GM12874 (cell line): ENCODE data around the gene PTPN22.

Experiments used
- TF ChIP-seq, protein P1 (sequence below): IDR thresholded peaks from 2 replicates; pipeline ENCODE4 v1.5.1; 2011; ENCODE audit warnings: low read depth, mild to moderate bottlenecking, control low read depth, low read length, moderate library complexity; ENCODE audit not compliant: insufficient read depth

Gene PTPN22

DNA sequence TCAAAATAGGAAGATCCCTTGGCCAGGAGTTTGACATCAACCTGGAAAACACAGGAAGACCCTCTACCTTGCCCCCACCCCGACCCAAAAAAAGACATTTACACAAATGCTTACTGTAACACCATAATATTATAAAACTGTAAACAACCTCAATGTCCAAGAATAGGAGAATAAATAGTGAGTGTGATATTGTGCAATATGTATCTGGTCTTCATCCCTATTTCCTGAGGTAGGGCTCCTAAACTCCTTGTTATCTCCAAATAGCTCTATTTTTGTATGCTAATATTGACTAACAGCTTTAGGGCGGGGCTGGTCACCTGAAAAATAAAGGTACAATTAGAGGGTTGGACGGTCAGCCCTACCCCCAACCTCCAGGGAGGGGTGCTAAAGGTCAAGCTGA is 82.7 kb downstream of the PTPN22 start:
- TF ChIP-seq, protein P1, sequence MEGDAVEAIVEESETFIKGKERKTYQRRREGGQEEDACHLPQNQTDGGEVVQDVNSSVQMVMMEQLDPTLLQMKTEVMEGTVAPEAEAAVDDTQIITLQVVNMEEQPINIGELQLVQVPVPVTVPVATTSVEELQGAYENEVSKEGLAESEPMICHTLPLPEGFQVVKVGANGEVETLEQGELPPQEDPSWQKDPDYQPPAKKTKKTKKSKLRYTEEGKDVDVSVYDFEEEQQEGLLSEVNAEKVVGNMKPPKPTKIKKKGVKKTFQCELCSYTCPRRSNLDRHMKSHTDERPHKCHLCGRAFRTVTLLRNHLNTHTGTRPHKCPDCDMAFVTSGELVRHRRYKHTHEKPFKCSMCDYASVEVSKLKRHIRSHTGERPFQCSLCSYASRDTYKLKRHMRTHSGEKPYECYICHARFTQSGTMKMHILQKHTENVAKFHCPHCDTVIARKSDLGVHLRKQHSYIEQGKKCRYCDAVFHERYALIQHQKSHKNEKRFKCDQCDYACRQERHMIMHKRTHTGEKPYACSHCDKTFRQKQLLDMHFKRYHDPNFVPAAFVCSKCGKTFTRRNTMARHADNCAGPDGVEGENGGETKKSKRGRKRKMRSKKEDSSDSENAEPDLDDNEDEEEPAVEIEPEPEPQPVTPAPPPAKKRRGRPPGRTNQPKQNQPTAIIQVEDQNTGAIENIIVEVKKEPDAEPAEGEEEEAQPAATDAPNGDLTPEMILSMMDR: no peak

DNA sequence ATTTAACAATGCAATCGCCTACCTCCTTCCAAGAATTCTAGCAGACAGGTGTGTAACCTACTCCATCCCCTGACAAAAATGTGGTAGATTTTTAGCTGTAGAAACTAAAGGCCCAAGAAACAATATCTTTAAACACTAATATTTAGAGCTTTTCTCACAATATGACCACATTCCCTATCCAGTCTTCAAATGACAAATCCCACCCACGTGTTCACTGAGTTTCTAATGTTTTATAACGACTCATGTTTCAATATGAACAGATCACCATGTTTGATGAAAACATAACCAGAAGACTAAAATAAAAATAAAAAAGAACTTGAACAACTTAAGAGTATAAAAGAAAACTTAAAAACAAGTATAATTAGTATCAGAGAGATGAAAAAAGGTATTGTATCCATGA is 83.8 kb downstream of the PTPN22 start:
- TF ChIP-seq, protein P1: no peak

DNA sequence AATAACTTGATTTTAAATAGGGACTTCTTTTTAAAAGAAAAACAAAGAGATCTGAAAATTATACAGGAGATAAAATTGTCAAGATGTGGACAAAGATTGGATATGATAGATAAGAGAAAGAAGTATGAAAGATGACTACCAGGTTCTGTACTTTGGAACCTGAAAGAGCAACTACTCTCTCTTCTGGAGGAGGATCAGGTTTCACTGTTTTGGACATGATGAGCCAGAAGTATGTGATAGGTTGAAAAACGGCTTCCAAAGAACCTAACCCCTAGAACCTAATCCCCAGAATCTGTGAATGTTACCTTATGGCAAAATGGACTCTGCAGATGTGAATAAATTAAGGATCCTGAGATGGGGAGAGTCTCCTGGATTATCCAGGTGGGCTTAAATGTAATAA is 85.4 kb downstream of the PTPN22 start:
- TF ChIP-seq, protein P1: no peak

DNA sequence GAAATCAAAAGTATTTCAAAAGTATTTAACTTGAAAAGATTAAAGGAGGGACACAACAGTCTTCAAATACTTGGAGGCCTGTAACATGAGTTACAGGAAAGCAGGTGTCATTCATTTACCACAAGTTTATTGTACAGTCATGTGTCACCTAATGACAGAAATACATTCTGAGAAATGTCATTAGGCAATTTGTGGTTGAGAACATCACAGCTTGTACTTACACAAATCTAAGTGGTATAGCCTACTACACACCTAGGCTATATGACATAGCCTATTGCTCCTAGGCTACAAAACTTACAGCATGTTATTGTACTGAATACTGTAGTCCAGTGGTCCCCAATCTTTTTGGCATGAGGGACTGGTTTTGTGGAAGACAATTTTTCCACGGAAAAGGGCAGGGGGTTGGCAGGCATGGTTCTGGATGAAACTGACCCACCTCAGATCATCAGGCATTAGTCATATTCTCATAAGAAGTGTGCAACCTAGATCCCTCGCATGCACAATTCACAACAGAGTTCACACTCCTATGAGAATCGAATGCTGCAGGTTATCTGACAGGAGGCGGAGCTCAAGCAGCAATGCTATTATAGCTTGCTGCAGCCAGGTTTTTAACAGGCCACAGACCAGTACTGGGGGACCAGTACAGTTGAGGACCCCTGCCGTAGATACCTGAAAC is 87.3 kb downstream of the PTPN22 start:
- TF ChIP-seq, protein P1: no peak

DNA sequence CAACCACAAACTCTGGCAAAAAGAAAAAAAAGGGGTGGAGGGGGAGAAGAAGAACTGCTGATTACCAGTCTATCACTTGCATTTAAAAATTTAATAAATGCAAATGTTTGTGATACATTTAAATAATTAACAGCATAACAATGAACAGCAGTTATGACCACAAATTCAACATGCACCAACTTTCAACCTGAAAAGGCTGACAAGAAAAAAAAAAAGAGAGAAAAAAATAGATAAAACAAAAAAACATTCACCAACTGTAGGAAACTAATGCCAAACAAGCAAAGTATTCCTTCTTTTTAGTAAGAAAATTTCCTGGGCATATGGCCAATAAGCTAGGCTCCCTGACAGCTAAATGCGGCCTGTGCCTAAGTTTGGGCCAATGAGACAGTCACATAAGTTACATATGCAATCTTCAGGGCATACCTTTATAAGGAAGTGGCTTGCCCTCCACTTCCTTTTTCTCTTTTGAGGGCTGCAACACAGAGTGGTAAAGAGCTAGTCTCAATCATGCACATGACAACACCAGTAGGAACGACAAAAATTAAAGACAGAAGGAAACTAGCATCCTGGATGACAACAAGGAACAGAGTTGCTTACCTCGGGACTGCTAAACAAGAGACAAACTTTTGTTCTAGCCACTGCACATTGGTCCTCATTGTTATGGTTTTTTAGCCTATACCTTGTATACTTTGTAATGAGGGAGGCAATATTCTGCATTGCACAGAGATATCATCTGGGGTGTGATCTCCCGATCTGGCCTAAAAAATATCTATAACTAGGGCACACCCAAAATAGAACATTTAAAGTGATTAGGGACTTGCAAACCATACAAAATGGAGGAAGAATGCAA is 88.0 kb downstream of the PTPN22 start:
- TF ChIP-seq, protein P1: no peak

DNA sequence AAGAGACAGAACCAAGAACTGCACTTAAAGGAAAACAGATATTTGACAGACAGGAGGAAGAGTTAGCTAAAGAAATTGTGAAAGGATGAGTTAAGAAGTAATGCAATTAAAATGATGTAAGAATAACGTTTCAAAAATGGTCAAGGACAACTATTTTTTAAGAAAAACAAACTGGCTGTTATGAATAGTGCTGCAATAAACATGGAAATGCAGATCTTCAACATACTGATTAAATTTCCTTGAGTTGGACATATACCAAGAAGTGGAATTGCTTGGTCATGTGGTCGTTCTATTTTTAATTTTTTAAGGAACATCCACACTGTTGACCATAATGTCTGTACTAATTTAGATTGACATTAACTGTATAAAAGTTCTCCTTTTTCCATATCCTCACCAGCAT is 89.1 kb downstream of the PTPN22 start:
- TF ChIP-seq, protein P1: no peak

DNA sequence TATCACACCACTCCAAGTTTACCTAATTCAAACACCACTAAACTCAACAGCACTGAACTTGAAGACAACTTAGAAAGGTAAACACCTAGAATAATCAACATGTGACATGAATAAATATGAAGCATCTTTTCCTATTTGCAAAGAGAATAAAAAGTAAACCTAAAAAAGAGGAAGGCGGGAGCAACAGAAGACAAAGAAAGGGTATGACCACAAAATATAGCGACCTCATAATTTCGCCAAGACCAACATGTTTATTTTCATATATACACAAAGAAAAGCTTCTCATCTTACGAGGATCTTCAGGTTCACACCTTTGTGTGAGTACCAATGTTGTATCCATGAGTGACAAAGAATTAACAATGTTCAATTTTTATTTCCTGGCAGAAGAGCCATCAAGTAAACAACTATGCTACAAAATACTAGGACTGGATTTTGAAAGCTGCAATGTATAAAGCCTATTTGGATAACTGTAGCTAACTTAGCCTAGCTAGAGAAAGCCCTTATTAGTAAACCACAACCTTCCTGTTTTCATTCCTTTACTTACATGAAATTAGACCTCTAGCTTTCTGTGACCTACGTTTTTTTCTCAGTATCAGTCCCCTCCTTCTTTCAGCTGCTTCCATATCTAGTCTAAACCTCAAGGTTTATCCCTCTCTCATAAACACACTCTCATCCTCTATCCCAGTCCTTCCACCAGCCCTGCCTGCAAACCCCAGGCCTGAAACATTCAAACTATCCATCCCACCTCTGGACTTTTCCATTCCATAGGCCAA is 91.0 kb downstream of the PTPN22 start:
- TF ChIP-seq, protein P1: no peak
